ENCODE results near the gene C1orf21. TPM values are rescaled to one million over a fixed set of nuclear protein-coding genes. Genes with fewer than 3 reads are reported as not detected.

C1orf21 gene
- total and polyA plus RNA-seq, 2 donors (not counting 1 experiment from before 2014, with no cell fraction given): under 0.01 to 0.32 TPM

- H3K27me3 ChIP-seq (replicated peaks in 1 of 4; ENCODE audit: control extremely low read depth in 1 of 4, control insufficient read depth in 3 of 4, insufficient read depth in 4 of 4, low read length in 3 of 4): no peaks in the 10 kb centered on the region
- ChIA-PET POLR2A (no interaction called here), CTCF (no interaction called here)
- no peak overlapping the region for H3K4me2 ChIP-seq (replicated peaks; ENCODE audit: low read depth, low read length, poor library complexity, severe bottlenecking)
- no peaks in the 10 kb centered on the region for H3K79me2 ChIP-seq (ENCODE audit: control insufficient read depth, insufficient read depth, low read length)
- no peaks in the 10 kb centered on the region for H4K20me1 ChIP-seq (ENCODE audit: control insufficient read depth, insufficient read depth, low read length, poor library complexity, severe bottlenecking)
- WGBS (ENCODE audit: insufficient coverage): 88% methylated on average over 3 of the region's 6 CpGs
- H3K9ac ChIP-seq (ENCODE audit: low read length): no peak overlapping the region
- no peak overlapping the region for H3K27ac ChIP-seq (ENCODE audit: low read length in 2 of 2)
- intact Hi-C loops (cut with micrococcal nuclease): no loop called here
- Mint-ChIP-seq H3K4me1 (no peaks in the 10 kb centered on the region), H3K9me3 (ENCODE audit: insufficient read depth) (no peaks in the 10 kb centered on the region), H3K27ac (no peak overlapping the region), H3K4me3 (no peak overlapping the region), H3K27me3 (no peaks in the 10 kb centered on the region)
- ATAC-seq (ENCODE audit: low read depth) (no peak), DNase-seq (no peak)
- TF ChIP-seq EZH2 (IDR thresholded peaks at IDR 0.05; ENCODE audit: borderline replicate concordance, insufficient read depth, low read depth, low read length, poor library complexity, severe bottlenecking): no peak
- no peaks in the 10 kb centered on the region for H3K4me1 ChIP-seq (ENCODE audit: control insufficient read depth in 2 of 2, insufficient read depth in 2 of 2, low read length in 2 of 2)
- H3K4me3 ChIP-seq (ENCODE audit: control extremely low read depth in 1 of 5, extremely low read depth in 1 of 5, insufficient read depth in 1 of 5, low read depth in 2 of 5, low read length in 4 of 5): no peak overlapping the region
- H3K36me3 ChIP-seq (replicated peaks in 1 of 2; ENCODE audit: control extremely low read depth in 1 of 2, control insufficient read depth in 1 of 2, extremely low read depth in 1 of 2, insufficient read depth in 2 of 2, low read length in 1 of 2): no peaks in the 10 kb centered on the region
- no peaks in the 10 kb centered on the region for H3K9me3 ChIP-seq (ENCODE audit: control extremely low read depth in 1 of 3, control insufficient read depth in 2 of 3, insufficient read depth in 1 of 3, low read length in 2 of 3)
- H2AFZ ChIP-seq (ENCODE audit: insufficient read depth, low read depth, low read length, poor library complexity, severe bottlenecking): no peak overlapping the region
These were observed 115.3 kb downstream of the C1orf21 start for GRCh38 chr1:184502161-184502560.

- Histone ChIP-seq H3K36me3 (replicated peaks in 1 of 2; ENCODE audit: control extremely low read depth in 1 of 2, control insufficient read depth in 1 of 2, extremely low read depth in 1 of 2, insufficient read depth in 2 of 2, low read length in 1 of 2) (no peaks in the 10 kb centered on the region), H3K4me3 (ENCODE audit: control extremely low read depth in 1 of 5, extremely low read depth in 1 of 5, insufficient read depth in 1 of 5, low read depth in 2 of 5, low read length in 4 of 5) (no peak overlapping the region), H4K20me1 (ENCODE audit: control insufficient read depth, insufficient read depth, low read length, poor library complexity, severe bottlenecking) (no peaks in the 10 kb centered on the region), H2AFZ (ENCODE audit: insufficient read depth, low read depth, low read length, poor library complexity, severe bottlenecking) (no peak overlapping the region), H3K79me2 (ENCODE audit: control insufficient read depth, insufficient read depth, low read length) (no peaks in the 10 kb centered on the region), H3K27ac (ENCODE audit: low read length in 2 of 2) (no peak overlapping the region), H3K4me1 (ENCODE audit: control insufficient read depth in 2 of 2, insufficient read depth in 2 of 2, low read length in 2 of 2) (no peaks in the 10 kb centered on the region), H3K9ac (ENCODE audit: low read length) (no peak overlapping the region), H3K4me2 (replicated peaks; ENCODE audit: low read depth, low read length, poor library complexity, severe bottlenecking) (no peak overlapping the region), H3K27me3 (replicated peaks in 1 of 4; ENCODE audit: control extremely low read depth in 1 of 4, control insufficient read depth in 3 of 4, insufficient read depth in 4 of 4, low read length in 3 of 4) (no peaks in the 10 kb centered on the region), H3K9me3 (ENCODE audit: control extremely low read depth in 1 of 3, control insufficient read depth in 2 of 3, insufficient read depth in 1 of 3, low read length in 2 of 3) (no peaks in the 10 kb centered on the region)
- ATAC-seq (ENCODE audit: low read depth): no peak
- Mint-ChIP-seq H3K27ac (no peak overlapping the region), H3K4me3 (no peak overlapping the region), H3K4me1 (no peaks in the 10 kb centered on the region), H3K9me3 (ENCODE audit: insufficient read depth) (no peaks in the 10 kb centered on the region), H3K27me3 (no peaks in the 10 kb centered on the region)
- intact Hi-C loops (cut with micrococcal nuclease): no loop called here
- POLR2A ChIA-PET: no interaction called here
- no CpG with 5 or more reads among the region's 6 CpGs for WGBS (ENCODE audit: insufficient coverage)
- TF ChIP-seq EZH2 (IDR thresholded peaks at IDR 0.05; ENCODE audit: borderline replicate concordance, insufficient read depth, low read depth, low read length, poor library complexity, severe bottlenecking) (no peak), CTCF (IDR thresholded peaks at IDR 0.05) (no peak)
- DNase-seq: no peak
- CTCF ChIA-PET: no interaction called here
These were observed 116.5 kb downstream of the C1orf21 start for GRCh38 chr1:184503221-184503749.
